NCI-H2081 treated with DMSO at 0.1 percent for 48 hours (cell line): ENCODE data around the gene SLC16A11.
"Not testable (repeated sequence)": the region's sequence is repeated elsewhere in the genome, so short reads cannot be mapped to it uniquely, and the experiment has no call there.

Source experiments
- DNase-seq: peaks from one replicate; lab custom pipeline; 2025; lab: John Stamatoyannopoulos, UW

Gene SLC16A11

GRCh38 chr17:7043497-7044198 is at the start of gene SLC16A11:
Gene SLC16A11, minus strand, starts transcription at chr17:7044092. Its CDS starts 579 bp downstream, at chr17:7043513.
- no peak for DNase-seq

GRCh38 chr17:7091311-7092005 is 47.6 kb upstream of the SLC16A11 start:
- not testable (repeated sequence) for DNase-seq

- not testable (repeated sequence) for DNase-seq
Observed at GRCh38 chr17:7089570-7089969, 45.7 kb upstream of the SLC16A11 start.

GRCh38 chr17:7088442-7088841 is 44.5 kb upstream of the SLC16A11 start:
- not testable (repeated sequence) for DNase-seq

GRCh38 chr17:7084088-7084487 is 40.2 kb upstream of the SLC16A11 start:
- no peak for DNase-seq

- DNase-seq: no peak
Observed at GRCh38 chr17:7083592-7083991, 39.7 kb upstream of the SLC16A11 start.

GRCh38 chr17:7081341-7082062 is 37.6 kb upstream of the SLC16A11 start:
- no peak for DNase-seq

- no peak for DNase-seq
Observed at GRCh38 chr17:7080456-7081041, 36.7 kb upstream of the SLC16A11 start.

- no peak for DNase-seq
Observed at GRCh38 chr17:7079581-7080455, 35.9 kb upstream of the SLC16A11 start, which contains the start of gene CLEC10A. Gene CLEC10A, minus strand, starts transcription at chr17:7080251. Its CDS starts 1,439 bp downstream, at chr17:7078812.

- DNase-seq: no peak
Observed at GRCh38 chr17:7078711-7079110, 34.8 kb upstream of the SLC16A11 start.

GRCh38 chr17:7077911-7078546 is 34.1 kb upstream of the SLC16A11 start:
- DNase-seq: no peak

- no peak for DNase-seq
Observed at GRCh38 chr17:7074931-7075330, 31.0 kb upstream of the SLC16A11 start.

- DNase-seq: no peak
Observed at GRCh38 chr17:7072406-7072805, 28.5 kb upstream of the SLC16A11 start.

GRCh38 chr17:7070712-7071111 is 26.8 kb upstream of the SLC16A11 start:
- no peak for DNase-seq

GRCh38 chr17:7068268-7068667 is 24.4 kb upstream of the SLC16A11 start:
- no peak for DNase-seq

GRCh38 chr17:7067198-7067597 is 23.3 kb upstream of the SLC16A11 start:
- no peak for DNase-seq

GRCh38 chr17:7064261-7064660 is 20.4 kb upstream of the SLC16A11 start:
- DNase-seq: no peak

GRCh38 chr17:7063518-7064094 is 19.7 kb upstream of the SLC16A11 start:
- DNase-seq: no peak

- no peak for DNase-seq
Observed at GRCh38 chr17:7060165-7060891, 16.4 kb upstream of the SLC16A11 start.
